DOHH2 (cell line): ENCODE results near the gene DPT.

ENCODE experiments used
- H3F3A ChIP-seq: fragments of 200-600 bp; sonication (generic), shearing (Covaris generic); 2 replicates; pipeline ENCODE4 v1.6.0; 2016; ENCODE audit warnings: antibody characterized with exemption, mild to moderate bottlenecking; ENCODE audit not compliant: control insufficient read depth, insufficient read depth
- H3K27ac ChIP-seq: fragments of 200-600 bp; sonication (generic); 2 replicates; pipeline ENCODE4 v1.5.1; 2014; ENCODE audit warnings: low read depth, mild to moderate bottlenecking, low read length, moderate library complexity
- H3K27me3 ChIP-seq: fragments of 200-600 bp; sonication (generic); 2 replicates; pipeline ENCODE4 v1.6.1; 2014; ENCODE audit warnings: mild to moderate bottlenecking, low read length, mixed read lengths; ENCODE audit not compliant: control insufficient read depth
- H3K36me3 ChIP-seq: fragments of 200-600 bp; sonication (generic); 2 replicates; pipeline ENCODE4 v1.6.1; 2014; ENCODE audit warnings: mild to moderate bottlenecking, low read length, moderate library complexity, mixed read lengths; ENCODE audit not compliant: control insufficient read depth
- H3K4me1 ChIP-seq: fragments of 200-600 bp; sonication (generic); 2 replicates; pipeline ENCODE4 v1.6.1; 2014; ENCODE audit warnings: mild to moderate bottlenecking, low read length, mixed read lengths; ENCODE audit not compliant: control insufficient read depth
- H3K4me2 ChIP-seq: fragments of 200-600 bp; sonication (generic); 2 replicates; pipeline ENCODE4 v1.6.0; 2014; ENCODE audit warnings: mild to moderate bottlenecking, low read length, moderate library complexity
- H3K4me3 ChIP-seq: fragments of 200-600 bp; sonication (generic); 2 replicates; pipeline ENCODE4 v1.5.1; 2014; ENCODE audit warnings: mild to moderate bottlenecking, low read length, mixed read lengths
- H3K79me2 ChIP-seq: fragments of 200-600 bp; sonication (generic); 2 replicates; pipeline ENCODE4 v1.6.1; 2014; ENCODE audit warnings: mild to moderate bottlenecking, low read length, mixed read lengths; ENCODE audit not compliant: control insufficient read depth
- H3K9me2 ChIP-seq: fragments of 200-600 bp; sonication (generic); replicated peaks from 2 replicates; pipeline ENCODE4 v1.6.1; 2014; ENCODE audit warnings: mild to moderate bottlenecking, low read length, mixed read lengths; ENCODE audit not compliant: control insufficient read depth
- H3K9me3 ChIP-seq: fragments of 200-600 bp; sonication (generic); 2 replicates; pipeline ENCODE4 v1.6.1; 2014; ENCODE audit warnings: antibody characterized with exemption, low read length, mixed read lengths; ENCODE audit not compliant: control insufficient read depth, insufficient read depth
- H4K20me1 ChIP-seq: fragments of 200-600 bp; sonication (generic); 2 replicates; pipeline ENCODE4 v1.6.0; 2014; ENCODE audit warnings: low read depth, mild to moderate bottlenecking, antibody characterized with exemption, low read length, moderate library complexity; ENCODE audit not compliant: control insufficient read depth, insufficient read depth
- CTCF ChIP-seq: fragments of 200-600 bp; sonication (generic); IDR thresholded peaks from one replicate; pipeline ENCODE4 v1.5.1; 2014; ENCODE audit warnings: antibody characterized with exemption, mild to moderate bottlenecking, low read depth, low read length; ENCODE audit not compliant: poor library complexity, severe bottlenecking
- EZH2phosphoT487 ChIP-seq: fragments of 200-600 bp; sonication (generic); IDR thresholded peaks from 2 replicates; pipeline ENCODE4 v1.6.1; 2017; ENCODE audit warnings: borderline replicate concordance, mild to moderate bottlenecking, antibody characterized with exemption, low read length, moderate library complexity, mixed read lengths

The DPT gene

GRCh38 chr1:168742994-168743650, 14.1 kb upstream of the DPT start:
- Histone ChIP-seq H3K9me3 (no peaks in the 10 kb centered on the region), H3F3A (no peaks in the 10 kb centered on the region), H3K4me1 (no peaks in the 10 kb centered on the region), H3K9me2 (no peaks in the 10 kb centered on the region), H3K79me2 (no peaks in the 10 kb centered on the region), H3K4me3 (no peak overlapping the region), H3K4me2 (no peak overlapping the region), H3K27ac (no peak overlapping the region), H3K27me3 (no peaks in the 10 kb centered on the region), H3K36me3 (no peaks in the 10 kb centered on the region), H4K20me1 (no peaks in the 10 kb centered on the region)
- TF ChIP-seq EZH2phosphoT487: no peak
- TF ChIP-seq CTCF: no peak

GRCh38 chr1:168742386-168742785, 13.4 kb upstream of the DPT start:
- TF ChIP-seq CTCF (no peak), EZH2phosphoT487 (no peak)
- no peaks in the 10 kb centered on the region for H3K9me3 ChIP-seq
- no peaks in the 10 kb centered on the region for H3F3A ChIP-seq
- no peak overlapping the region for H3K27ac ChIP-seq
- H4K20me1 ChIP-seq: no peaks in the 10 kb centered on the region
- H3K36me3 ChIP-seq: no peaks in the 10 kb centered on the region
- H3K4me3 ChIP-seq: no peak overlapping the region
- H3K79me2 ChIP-seq: no peaks in the 10 kb centered on the region
- H3K27me3 ChIP-seq: no peaks in the 10 kb centered on the region
- H3K9me2 ChIP-seq: no peaks in the 10 kb centered on the region
- H3K4me1 ChIP-seq: no peaks in the 10 kb centered on the region
- H3K4me2 ChIP-seq: no peak overlapping the region

- Histone ChIP-seq H4K20me1 (no peaks in the 10 kb centered on the region), H3K79me2 (no peaks in the 10 kb centered on the region), H3F3A (no peaks in the 10 kb centered on the region), H3K36me3 (no peaks in the 10 kb centered on the region), H3K27me3 (no peaks in the 10 kb centered on the region), H3K9me3 (no peaks in the 10 kb centered on the region), H3K27ac (no peak overlapping the region), H3K4me2 (no peak overlapping the region), H3K4me1 (no peaks in the 10 kb centered on the region), H3K4me3 (no peak overlapping the region), H3K9me2 (no peaks in the 10 kb centered on the region)
- no peak for TF ChIP-seq CTCF
- no peak for TF ChIP-seq EZH2phosphoT487
Observed at GRCh38 chr1:168739908-168740307, 10.9 kb upstream of the DPT start.
